DND-41 (cell line): ENCODE results near the gene GALNT12.

Experiments
- CTCF ChIP-seq: IDR thresholded peaks from 2 replicates; pipeline ENCODE4 v1.5.1; 2012; ENCODE audit warnings: borderline replicate concordance, low read length, moderate library complexity, mild to moderate bottlenecking; ENCODE audit not compliant: poor library complexity, severe bottlenecking; ENCODE audit errors: extremely low read depth
- EZH2 ChIP-seq: IDR thresholded peaks from 3 replicates; pipeline ENCODE4 v1.6.1; 2012; ENCODE audit warnings: borderline replicate concordance, low read depth, mild to moderate bottlenecking, moderate library complexity, low read length, inconsistent platforms; ENCODE audit not compliant: severe bottlenecking

- TF ChIP-seq CTCF, result no peak
- no peak for TF ChIP-seq EZH2
Observed at GRCh38 chr9:98899408-98900056, 92.1 kb downstream of the GALNT12 start.
